Fibroblast of lung (primary cell): Measurements from ENCODE around the gene PPME1.

Experiments
- CTCF ChIP-seq, 2 donors: IDR thresholded peaks in 1 of 2; conservative IDR thresholded peaks in 1 of 2; 1 replicate in 1 of 2; 2 replicates in 1 of 2; pipeline ENCODE4 v1.5.1; 2011 to 2012; ENCODE audit warnings: low read length in 2 of 2, control low read depth in 1 of 2, inconsistent platforms in 1 of 2, low read depth in 1 of 2, mild to moderate bottlenecking in 1 of 2
- EZH2 ChIP-seq: IDR thresholded peaks from 2 replicates; pipeline ENCODE4 v1.5.1; 2012; ENCODE audit warnings: low read length, control low read depth, mild to moderate bottlenecking; ENCODE audit errors: missing control alignments

- TF ChIP-seq CTCF (conservative IDR thresholded peaks at IDR 0.05 in 1 of 2, IDR thresholded peaks at IDR 0.05 in 1 of 2; ENCODE audit: low read depth in 1 of 2, low read length in 2 of 2) (no peak), EZH2 (no peak)
Observed at GRCh38 chr11:74299015-74299414, 127.9 kb downstream of the PPME1 start.
